CD1c-positive myeloid dendritic cell (primary cell): ENCODE measurements around the gene EXOC6.
"Not testable (repeated sequence)": the region's sequence is repeated elsewhere in the genome, so short reads cannot be mapped to it uniquely, and the experiment has no call there.

Experiments used
- DNase-seq: peaks from one replicate; pipeline ENCODE4 v3.0.0-alpha.2; 2016; ENCODE audit errors: extremely low spot score

The EXOC6 gene

DNA sequence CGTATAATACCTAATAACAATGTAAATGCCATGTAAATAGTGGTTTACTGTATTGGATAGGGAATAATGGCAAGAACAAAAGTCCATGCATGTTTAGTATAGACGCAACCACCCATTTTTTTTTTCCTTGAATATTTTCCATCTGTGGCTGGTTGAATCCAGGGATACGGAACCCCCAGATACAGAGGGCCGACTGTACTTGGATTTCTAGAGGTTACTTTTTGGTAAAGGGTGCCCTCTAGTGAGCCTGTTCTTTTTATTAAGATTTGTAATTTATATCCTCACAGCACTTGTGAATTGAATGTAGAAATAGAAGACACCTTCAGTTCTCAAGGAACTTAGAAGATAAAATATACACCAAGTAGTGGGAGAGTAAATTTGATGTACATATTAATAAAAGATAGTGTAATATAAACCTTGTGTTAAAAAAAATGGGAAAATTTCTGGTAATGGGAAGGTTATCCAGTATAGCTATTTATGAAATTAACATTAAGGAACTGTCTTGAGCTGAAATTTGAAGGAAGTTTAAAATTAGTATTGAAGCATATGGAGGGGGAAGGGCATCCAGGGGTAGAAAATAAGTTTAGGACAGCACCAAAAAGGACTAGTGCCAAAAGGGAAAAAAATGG, 32.0 kb downstream of the EXOC6 start:
- DNase-seq = peak; percentile 62

DNA sequence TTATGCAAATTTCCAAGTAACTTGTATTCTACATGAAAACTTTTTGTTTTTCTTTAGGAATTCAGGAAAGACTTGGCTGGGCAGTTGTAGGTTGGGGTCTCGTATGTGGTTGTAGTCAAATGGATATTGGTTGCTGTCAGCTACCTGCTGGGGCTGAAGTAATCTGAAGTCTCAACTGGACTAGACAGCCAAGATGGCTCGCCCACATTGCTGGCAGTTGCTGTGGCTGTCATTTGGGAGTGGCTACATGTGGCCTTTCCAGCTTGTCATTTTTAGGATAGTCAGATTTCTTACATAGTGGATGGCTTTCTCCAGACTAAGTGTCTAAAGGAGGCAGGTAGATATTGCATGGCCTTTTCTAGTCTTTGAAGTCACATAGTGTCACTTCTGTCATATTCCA, 32.6 kb downstream of the EXOC6 start:
- no peak for DNase-seq

DNA sequence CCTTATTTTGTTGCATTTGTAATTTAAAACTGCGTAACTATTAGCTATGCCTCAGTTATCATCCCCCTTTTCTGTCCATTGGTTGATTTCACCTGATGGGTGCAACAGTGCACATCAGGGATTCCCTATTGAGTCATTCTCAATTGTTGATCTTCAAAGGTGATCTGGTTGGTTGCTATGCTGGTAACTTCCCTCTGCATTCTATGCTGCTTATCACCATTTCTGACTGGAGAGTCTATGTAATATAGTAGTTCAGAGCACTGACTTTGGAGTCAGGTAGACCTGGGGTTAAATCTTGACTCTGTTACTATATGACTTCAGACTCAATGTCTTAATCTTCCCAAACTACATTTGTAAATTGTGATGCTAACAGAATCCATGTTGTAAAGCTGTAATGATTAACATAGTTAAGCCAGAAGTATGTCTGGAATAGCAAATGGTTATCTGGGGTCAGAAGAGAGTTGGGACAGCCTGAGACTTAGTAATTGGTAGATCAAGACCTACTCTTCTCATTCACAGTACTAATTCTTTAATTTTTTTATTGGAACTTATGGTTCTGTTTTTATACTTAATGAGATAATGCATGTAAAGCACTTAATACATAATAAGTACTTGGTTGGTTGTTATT, 38.1 kb downstream of the EXOC6 start:
- DNase-seq = no peak

DNA sequence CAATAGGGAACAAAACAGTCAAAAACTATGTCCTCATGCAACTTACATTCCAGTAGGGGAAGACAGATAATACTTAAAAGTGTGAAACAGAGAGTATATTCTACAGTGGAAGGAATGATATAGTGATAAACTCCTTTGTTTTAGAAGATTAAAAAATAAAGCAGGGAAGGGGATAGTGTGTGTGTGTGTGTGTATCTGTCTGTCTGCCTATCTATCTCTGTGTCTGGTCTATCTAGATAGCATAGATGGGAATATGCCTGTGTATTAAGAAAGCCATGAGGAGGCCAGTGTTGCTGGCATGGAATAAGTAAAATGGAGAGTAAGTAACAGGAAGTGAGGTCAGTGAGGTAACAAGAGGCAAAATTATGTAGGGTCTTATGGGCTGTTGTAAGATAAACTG, 42.2 kb downstream of the EXOC6 start:
- DNase-seq = no peak

DNA sequence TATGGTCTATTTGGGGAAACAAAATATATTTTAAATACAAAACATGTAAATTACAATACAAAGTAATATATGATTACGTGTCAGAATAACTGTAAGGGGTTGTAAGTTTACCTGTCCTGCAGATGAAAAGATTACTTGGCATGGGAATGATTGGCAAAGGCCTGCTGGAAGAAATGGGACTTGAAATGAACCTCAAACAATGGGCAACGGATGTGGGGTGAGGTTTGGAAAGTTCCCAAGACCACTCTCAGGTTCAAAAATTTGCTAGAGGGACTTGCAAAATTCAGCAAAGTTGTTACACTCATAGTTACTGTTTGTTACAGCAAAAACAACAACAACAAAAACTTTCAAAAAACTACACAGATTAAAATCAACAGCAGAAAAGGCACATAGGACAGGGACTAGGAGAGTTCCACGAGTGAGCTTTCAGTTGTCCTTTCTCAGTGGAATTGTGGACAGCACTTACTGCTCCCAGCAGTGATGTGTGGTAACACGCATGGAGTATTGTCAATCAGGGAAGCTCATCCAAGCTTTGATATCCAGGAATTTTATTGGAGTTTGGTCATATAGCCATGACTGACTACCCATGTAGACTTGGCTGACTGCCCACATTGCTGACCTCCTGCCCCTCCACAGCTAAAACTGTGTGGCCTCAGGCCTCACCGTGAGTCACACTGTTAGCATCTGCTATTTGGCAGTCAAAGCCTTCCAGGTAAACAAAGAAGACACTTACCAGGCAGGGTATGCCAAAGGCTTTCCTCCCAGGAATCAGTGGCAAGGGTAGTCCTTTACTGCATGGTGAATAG, 43.8 kb downstream of the EXOC6 start:
- DNase-seq = no peak

DNA sequence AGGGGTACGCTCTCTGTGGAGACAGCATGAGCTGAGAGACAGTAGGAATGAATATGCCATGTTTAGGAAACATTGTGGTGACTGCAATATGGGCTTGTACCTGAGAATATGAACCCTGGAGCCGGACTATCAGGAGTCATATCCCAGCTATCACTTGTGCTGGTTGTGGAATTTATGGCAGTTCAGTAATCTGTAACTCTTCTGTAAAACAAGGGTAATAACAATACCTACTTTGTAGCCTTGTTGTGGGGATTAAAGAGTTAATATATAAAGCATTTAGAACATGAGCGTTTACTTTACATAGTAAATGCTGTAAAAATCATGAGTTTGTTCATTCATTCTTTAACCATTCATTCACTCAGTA, 44.4 kb downstream of the EXOC6 start:
- DNase-seq = no peak

DNA sequence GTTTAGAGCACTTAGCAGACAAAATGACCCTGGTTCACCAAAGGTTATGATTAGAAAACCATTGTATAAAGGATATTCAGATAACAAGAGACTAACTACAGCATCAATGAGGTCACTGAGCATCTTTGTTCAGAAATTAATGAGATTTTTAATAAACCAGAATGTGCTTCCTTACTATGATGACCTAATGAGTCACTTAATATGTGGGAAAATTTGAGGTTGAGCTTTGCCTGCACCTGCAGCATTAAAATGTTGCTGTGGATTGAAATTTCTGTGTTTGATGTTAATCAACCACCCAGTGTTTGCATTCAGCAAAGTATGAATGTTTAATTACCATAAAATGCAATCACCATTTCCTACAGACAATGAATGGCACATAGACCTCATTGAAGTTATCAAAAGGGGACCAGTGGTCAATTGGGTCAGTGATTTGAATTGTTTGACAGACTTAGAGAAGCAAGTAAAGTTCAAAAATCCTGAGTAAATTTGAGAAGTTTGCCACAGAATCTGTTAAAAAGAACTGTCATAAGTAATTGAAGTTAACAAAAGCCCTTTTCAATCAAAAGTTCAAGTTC, 45.8 kb downstream of the EXOC6 start:
- DNase-seq = no peak

DNA sequence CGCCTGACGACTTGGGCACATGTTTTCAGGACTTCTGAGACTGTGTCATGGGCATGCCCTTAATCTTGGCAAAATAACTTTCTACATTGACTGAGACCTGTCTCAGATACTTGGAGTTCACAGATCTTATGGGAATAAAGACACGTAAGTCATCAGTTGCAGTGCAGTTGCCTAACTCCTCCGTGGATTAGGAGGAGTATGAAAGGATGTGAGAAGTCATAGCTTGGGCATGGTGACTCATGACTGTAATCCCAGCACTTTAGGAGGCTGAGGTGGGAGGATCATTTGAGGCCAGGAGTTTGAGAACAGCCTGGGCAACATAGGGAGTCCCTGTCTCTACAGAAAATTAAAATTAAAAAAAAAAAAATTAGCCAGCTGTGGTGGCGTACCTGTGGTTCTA, 49.6 kb downstream of the EXOC6 start:
- DNase-seq = no peak

DNA sequence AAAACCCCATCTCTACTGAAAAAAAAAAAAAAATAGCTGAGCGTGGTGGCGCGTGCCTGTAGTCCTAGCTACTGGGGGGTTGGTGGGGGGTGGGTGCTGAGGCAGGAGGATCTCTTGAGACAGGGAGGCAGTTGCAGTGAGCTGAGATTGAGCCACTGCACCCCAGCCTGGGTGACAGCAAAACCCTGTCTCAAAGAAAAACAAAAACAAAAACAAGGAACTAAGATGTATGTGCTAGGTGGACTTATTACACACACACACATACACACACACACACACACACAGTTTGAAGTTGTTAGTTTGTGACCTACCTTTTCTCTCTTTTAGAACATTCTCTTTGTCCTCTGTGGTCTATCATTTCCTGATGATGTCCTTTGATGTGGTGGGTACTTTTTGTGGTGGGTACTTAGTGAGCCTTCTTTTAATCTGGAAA, 53.5 kb downstream of the EXOC6 start:
- DNase-seq = peak; percentile 7

DNA sequence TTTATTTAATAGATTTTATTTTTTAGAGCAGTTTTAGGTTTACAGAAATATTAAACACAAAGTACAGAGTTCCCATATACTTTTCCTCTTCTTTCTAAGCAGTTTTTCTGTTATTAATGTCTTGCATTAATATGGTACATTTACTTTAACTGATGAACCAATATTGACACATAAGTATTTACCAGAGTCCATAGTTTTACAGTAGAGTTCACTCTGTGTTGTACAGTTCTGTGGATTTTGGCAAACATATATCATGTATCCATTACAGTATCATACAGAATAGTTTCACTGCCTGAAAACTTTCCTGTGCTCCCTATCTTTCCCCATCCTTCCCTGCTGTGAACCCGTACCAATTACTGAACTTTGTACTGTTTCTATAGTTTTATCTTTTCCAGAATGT, 55.3 kb downstream of the EXOC6 start:
- no peak for DNase-seq

DNA sequence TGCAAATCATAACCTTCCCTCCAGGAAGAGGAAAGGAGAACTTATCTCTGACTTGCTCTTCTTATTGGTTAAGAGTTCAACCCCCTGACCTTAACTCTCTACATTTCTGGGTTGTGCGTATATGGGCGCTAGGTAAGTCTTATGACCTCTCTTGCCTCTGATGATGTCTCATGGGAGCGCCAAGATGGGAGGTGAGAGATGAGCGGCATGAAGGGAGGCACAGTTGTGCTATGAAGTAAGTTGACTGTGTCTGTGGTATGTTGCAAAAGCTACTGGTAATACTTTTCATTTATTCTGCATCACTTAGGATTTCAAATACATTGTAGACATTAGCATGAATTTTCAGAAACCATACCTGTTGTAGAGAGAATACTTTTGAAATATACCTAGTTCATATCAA, 59.0 kb downstream of the EXOC6 start:
- DNase-seq = no peak

DNA sequence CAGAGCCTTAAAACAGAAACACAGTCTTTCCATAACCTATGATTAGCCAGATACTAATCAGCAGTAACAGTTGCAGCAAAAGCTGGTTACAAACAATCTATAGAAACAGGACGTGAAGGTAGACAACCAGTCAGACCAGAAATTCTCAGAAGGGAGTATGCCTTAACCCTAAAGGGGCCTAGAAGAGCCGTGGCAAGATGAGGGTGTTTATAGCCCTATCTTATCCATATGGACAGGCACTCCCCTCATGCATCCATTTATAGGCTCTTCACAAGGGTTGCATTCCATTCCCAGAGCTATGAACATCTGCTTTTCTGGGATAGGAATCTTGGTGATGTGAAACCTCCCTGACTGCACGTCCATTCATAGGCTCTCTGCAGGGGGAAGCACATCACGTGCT, 64.3 kb downstream of the EXOC6 start:
- DNase-seq = not testable (repeated sequence)

DNA sequence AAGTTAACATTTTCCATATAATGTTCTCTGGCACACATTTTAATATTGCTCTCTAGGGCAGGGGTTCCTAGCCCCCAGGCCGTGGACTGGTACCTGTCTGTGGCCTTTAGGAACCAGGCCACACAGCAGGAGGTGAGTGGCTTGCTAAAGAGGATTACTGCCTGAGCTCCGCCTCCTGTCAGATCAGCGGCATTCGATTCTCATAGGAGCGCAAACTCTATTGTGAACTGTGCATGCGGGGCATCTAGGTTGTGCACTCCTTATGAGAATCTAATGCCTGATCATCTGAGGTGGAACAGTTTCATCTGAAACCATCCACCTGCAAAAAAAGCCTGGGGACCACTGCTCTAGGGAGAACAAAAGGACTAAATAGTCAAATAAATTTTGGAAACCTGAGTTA, 65.7 kb downstream of the EXOC6 start:
- no peak for DNase-seq

DNA sequence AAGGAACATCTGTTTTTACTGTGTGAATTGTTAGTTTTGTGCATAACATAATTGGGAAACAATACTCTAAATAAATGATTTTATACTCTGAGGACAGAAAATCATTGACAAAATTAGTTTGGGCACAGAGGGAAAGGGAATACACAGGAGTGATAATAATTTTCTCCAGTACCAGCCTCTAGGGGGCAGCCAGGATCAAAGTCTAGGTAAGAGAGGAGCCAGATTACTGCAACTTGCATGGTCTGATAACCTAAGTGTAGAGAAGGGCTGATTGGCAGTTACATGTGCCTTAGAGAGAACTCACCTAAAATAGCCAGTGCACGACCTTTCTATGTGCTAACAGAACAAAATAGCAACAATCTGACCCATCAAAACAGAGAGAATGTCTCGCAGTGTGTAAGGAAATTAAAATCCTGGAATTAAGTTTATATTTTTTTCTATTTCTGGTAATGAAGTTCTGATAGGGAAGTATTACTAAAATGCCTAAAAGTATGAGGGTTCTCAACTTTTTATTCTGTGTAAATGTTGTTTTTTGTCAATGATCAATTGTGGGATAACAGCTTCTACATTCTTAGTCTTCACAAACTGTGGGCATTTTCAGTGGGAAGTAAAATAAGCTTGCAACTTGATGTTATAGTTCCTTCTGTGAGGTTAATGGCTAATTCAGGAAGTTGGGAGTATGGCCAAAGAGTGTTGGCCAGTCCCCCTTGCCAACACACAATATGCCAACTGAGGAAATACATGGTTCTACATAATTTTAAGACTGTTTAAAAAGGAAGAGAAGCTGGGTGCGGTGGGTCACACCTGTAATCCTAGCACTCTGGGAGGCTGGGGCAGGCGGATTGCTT, 66.4 kb downstream of the EXOC6 start:
- peak; percentile 36 for DNase-seq

DNA sequence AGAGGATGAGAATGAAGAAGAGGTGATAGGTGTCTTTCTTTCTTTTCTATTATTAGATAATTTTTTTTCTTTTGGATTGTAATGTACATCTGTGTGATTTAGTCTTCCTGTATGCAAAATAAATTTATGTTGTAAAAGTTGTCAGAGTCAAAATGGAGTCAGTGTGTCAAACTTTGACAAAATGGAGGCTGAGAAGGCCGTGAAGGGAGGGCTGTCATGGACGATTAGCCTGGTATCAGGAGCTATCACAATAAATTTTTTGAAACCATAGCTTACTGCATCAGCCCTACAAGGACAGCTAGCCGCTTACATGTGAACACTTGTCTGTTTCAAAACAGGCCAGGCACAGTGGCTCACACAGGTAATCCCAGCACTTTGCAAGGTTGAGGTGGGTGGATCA, 67.6 kb downstream of the EXOC6 start:
- DNase-seq = no peak

DNA sequence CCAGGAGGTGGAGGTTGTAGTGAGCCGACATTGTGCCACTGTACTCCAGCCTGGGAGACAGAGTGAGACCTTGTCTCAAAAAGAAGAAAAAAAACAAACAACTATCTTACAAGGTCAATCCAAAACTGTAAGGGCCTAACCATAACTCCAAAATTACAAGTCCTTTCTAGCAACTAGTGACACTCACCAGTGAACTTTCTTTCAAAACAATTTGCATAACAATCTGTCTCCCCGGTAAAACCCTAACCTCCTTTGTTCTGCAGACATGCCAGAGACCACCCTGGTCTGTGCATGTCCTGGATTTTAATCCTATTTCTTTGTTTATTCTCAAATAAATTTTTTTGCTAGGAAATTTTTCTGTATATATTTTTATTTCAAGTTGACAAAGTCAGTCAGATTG, 68.1 kb downstream of the EXOC6 start:
- DNase-seq = no peak

DNA sequence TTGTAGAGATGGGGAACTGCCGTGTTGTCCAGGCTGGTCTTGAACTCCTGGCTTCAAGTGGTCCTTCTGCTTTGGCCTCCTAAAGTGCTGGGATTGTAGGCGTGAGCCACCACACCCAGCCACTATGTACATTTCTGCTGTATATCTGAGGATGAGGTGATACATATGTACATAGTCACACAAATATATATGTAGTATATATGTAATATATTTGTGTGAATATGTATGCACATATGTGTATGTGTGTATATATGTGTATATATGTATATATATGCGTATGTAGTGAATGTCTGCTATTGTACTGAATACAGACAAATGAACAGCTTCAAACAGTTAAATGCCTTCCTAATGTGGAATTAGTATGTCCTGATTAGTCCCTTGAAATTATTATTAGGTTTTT, 70.3 kb downstream of the EXOC6 start:
- DNase-seq = no peak

DNA sequence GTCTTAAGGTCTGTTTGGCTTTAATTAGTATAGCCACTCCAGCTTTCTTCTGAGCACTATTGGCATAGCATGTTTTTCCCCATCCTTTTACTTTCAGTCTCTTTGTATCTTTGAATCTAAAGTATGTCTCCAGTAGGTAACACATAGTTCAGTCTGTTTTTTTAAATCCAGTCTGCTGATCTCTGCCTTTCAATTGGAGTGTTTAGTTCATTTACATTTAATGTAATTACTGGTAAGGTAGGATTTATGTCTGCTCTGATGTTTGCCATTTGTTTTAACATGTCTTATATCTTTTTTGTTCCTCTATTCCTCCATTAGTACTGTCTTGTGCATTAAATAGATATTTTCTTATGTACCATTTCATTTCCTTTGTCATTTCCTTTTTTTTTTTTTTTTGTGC, 72.5 kb downstream of the EXOC6 start:
- DNase-seq = no peak

DNA sequence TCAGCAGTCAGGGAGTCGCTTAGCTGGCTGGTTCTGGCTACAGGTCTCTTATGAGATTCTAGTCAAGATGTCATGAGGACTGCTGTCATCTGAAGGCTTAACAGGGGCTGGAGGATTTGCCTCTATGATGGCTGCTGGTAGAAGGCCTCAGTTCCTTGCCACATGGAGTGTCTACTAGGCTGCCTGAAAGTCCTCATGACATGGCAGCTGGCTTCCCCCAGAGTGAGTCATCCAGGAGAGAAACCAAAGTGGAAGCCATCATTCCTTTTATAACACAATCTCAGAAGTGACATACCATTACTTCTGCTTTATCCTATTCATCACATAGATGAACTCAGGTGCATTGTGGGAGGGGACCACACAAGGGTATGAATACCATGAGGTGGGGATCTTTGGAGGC, 75.1 kb downstream of the EXOC6 start:
- no peak for DNase-seq

DNA sequence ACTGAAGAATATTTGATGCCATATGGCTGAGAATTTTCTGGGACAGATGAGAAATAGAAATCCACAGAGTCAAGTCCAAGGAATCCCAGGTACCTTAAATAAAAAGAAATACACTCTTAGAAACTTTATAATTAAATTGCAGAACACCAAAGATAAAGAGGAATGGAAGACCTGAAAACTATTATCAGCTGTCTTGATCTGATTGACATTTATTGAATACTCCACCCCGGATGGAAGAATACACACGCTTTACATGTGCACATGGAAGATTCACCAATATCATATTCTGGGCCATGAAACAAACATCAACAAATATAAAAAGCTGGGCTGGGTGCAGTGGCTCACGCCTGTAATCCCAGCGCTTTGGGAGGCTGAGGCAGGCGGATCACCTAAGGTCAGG, 81.6 kb downstream of the EXOC6 start:
- DNase-seq = no peak

DNA sequence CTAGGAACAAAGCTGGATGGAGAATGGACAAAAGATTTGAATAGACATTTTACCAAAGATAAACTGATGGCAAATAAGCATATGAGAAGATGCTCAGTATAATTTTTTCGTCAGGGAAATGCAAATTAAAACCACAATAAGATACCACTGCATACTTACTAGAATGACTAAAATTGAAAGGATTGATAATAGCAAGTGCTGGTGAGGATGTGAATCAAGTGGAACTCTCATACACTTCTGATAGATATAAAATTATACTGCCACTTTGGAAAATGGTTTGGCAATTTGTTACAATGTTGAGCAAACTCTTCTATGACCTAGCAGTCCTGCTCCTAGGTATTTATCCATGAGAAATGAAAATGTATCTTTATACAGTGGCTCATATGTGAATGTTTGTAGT, 83.3 kb downstream of the EXOC6 start:
- DNase-seq = no peak

DNA sequence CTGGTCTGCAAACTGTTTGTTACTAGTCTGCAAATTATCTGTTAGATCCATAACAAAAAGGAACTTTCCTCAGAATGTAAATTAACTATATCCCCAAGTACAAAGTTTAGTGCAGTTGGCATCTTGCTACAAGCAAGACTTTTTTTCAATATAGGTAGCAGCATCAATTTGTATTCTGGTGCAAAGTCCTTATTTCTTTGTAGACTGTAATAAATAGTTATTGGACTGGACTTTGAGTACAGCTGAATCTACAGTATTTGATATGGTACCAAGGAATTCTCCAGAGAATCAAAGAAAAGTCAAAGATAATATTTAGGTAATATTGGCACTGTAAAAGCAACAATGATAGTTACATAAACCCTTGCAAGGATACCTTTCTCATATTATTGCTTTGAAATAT, 89.6 kb downstream of the EXOC6 start:
- no peak for DNase-seq
